NCI-H526 treated with DMSO at 0.1 percent for 48 hours (cell line): ENCODE results near the gene MATN1.

ENCODE experiments used
- DNase-seq: peaks from one replicate; lab custom pipeline; 2025; lab: John Stamatoyannopoulos, UW

Gene MATN1

DNA sequence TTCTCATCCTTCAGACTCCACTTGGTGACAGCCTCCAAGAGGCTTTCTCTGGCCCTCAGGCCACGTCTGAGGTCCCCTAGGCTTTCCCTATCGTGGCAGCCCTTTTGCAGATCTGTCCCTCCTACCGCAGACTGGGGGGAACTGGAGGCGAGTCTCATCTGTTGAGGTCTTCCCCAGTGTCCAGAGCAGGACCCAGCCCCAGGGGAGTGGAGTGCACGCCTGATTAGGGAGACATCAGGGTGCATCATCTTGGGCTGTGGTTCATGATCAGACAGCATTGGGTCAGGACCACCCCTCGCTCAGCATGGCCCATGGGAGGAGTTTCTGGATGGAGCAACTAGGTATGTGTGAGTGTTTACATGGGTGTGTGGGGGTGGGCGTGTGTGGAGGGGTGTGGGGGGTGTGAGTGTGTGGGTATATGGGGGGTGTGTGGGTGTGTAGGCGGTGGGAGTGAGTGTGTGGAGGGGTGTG, 8.5 kb upstream of the MATN1 start:
- no peak for DNase-seq

DNA sequence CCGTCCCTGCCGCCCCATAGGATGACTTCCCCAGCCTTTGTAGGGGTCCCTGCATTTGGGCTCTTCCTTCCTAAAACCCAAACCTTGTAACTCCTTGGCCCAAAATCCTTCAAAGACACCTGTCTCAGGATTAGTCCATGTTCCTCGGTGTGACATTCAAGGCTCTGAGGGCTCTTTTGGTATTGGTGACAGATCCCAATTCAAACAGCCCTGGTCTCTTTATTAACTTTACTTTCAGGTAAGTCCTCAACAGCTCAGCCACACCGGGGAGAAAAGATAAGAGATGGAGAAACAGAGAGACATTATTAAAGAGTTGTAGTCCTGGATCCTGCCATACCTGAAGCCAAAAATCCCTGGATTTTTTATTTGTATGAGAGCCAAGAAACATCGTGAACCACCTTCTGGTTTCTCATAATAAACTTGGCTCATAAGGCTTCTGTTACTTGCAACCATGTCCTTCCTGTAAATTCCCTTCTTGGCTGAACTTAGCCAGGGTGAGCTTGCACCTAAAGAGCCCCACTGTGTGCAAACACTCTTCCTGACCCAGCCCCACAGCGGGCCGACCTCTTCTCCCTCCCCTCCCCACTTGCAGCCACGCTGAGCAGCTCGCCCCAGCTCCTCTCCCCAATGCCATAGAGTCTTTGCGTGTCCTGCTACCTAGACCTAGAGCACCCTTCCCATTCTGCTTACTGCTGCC, 7.9 kb upstream of the MATN1 start:
- no peak for DNase-seq

DNA sequence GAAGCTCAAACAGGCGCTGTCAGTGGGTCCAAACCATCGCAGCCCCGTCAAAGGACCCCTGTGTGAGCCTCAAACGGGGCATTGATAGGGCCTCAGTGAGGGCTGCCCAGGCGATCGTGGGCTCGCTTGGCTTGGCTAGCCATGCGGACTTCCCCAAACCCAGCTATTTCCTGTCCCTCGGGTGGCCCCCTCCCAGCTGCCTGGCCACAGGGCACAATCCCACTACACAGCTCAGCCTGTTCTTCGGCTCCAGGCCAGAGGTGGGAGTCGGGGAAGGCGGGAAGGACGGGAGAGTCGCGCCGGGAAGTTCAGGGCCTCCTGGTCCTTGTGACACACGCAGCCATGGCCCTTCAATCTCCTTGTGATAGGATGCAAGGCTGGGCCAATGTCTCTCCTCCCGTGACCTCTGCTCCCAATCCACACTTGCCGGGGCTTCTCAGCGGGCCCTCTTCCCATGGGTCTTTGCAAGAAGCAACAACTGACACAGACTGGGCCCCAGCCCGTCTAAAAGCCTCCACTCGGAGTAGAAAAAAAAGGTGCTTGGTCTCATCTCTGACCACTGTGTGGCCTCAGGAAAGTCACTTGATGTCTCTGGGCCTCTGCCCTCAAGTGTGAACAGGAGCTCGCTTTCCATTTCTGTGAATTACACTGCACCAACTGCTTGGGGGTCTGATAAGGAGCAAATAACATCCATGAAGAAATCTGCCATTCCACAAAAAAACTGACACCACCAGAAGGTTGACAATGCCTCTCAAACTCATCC, 7.1 kb upstream of the MATN1 start:
- no peak for DNase-seq

DNA sequence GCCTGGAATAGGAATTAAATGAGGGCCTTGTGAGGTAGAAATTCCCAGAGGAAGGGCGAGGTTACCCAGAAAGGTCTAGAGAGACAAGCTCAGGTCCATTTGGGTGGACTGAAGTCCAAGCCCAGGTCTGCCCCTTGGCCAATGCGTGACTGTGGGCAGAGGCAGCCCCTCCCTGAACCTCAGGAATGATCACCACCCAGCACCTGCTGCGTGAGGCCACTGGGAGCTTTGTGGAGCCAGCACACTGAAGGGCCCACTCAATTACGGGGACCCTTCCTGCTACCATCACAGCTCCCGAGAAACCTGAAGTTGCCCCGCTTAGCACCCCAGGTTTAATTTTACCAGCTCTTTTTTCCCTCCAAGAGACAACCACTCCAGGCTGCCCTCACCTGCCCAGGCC, 6.5 kb upstream of the MATN1 start:
- no peak for DNase-seq

DNA sequence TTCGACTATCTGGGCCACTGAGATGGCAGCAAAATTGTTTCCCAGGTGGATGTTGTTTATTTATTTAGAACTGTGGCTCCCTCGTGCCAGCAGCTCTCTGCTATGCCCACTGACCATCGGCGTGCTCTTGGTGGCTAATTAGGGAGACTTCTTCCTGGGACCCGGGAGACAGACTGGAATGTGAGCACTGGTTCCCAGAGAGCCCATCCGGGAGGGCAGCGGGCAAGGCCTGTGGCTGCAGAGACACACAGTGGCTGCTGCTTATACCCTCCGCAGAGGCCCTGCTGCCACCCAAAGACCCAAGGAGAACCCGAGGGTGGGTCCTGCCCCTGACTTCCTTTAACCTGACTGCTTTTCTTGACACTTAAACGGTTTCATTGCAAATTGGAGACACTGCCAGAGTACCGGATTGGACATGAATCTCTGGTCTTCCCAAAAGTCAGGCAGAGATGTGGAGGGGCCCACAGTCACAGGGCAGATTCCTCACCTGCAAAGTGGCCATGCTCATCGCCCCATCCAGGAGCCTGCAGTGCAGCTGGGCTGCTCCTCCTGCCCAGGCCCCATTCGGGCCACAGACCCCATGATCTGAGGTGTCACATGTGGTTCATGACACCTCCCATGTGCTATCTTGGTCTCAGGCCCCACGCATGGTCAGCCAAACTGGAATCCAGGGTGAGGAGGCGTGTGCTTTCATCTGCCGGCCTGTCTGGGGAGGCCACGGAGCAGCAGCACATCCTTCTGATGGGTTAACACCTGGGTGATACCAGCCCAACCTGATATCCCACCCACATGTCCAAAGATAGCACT, 5.7 kb upstream of the MATN1 start:
- DNase-seq, result no peak

DNA sequence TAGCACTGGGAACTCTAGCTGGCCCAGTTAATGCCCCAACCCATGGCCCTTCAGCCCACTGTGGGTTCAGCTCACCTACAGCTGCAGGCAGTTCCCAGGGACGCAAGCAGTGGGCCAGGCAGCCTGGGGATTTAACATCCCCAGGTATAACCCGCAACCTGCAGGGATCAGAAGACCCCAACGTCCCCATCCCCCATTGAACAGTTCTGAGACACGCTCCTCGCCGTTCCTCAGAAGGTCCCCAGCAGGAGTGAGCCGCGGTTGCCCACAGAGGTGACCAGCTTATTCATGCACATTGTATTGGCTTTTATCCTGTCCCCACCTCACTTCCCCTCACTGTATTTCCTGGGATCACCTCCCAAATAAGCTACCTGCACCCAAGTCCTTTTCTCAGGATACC, 5.0 kb upstream of the MATN1 start:
- no peak for DNase-seq

DNA sequence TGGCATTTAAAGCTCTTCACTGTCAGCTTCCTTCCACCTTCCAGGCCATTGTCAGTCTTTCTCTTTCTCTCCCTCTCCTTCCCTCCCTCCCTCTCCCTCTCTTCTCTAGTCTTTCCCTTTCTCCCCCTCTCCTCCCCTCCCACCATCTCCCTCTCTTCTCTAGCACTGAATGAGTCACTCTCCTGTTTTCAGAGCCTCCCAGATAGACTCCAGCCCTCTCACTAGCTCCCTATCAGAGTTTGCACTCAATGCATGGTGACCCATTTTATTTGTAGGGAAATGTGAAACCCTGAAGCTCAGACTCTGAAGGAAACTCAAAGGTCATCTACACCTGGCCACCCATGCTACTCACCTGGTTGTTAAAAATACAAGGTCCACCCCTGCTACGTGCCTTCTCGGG, 4.4 kb upstream of the MATN1 start:
- no peak for DNase-seq

DNA sequence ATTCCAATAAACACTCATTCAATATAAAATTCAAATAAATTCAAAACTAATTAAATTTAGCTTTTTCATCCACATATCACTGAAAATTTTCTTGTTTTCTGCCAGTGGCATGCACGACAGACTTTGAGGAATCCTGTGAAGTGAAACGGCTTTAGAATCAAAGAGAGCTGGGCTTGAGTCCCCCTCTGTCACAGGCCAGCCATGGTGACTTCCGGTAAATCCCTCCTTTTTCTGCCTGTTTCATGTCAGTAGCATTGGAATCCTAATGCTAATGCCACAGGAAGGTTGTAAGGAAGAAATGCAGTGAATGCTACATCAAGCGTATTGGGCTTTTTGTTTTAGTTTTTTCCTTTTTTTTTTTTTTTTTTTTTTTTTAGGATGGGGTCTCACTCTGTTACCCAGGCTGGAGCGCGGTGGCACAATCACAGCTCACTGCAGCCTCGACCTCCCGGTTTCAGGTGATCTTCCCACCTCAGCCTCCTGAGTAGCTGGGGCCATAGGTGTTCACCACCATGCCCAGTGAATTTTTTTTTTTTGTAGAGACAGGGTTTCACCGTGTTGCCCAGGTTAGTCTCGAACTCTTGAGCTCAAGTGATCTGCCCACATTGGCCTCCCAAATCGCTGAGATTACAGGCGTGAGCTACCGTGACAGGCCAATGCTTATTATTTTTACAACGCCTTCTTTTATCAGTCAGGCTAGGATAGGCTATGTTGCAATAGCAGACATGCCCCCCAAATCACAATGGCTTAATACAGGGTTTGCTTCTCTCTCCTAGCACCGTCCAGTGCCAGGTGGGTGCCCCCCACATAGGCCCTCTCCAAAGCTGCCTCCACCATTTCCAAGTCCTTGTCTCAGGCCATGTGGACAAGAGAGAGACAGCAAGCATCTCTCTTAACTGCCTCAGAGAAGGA, 3.6 kb upstream of the MATN1 start:
- no peak for DNase-seq

DNA sequence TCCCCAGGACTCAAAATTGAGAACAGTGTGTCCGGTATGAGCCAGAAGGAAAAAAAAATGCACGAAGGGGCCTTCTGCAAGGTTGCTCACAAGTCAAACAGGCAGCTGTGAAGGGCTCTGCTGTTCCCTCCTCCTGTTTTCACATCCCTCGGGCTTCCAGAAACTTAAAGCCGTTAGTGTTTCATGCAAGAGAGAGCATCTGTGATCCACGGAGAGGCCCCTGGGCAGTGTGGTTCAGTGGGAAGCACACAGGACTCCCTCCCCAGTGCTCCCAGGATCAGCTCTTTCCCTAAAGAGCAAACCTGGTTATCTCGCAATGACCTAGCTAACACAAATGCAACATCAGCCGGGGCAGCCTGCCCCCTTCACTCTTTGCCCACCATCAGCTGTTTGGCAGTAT, 2.9 kb upstream of the MATN1 start:
- no peak for DNase-seq

DNA sequence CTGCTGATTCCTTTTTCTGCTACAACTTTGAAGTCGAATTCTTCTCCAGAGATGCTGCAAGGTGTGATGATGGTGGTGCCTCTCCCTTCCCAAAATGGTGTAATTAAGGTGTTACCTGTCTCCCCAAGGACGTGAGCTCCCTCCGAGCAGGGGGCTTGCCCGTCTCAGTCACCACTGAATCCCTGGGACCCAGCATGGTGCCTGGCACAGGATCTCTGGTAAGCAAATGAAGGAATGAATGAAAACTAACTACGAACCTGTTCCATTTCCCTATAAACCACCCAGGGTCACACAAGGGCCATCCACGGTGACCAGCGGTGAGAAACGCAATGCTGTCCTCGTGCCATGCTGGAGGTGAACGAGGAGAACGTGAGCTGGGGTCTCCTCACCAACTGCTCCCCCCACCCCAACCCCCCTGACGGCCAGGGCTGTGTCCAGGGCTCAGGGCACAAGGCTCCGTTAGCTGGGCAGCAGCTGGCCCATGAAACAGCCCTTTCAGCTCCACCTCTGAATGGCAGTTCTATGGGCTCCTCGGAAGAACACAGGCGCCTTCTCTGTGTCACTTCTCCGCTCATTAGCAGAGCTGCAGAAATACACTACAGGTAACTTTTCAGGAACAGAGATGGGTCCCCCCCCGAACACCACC, 2.2 kb upstream of the MATN1 start:
- no peak for DNase-seq

DNA sequence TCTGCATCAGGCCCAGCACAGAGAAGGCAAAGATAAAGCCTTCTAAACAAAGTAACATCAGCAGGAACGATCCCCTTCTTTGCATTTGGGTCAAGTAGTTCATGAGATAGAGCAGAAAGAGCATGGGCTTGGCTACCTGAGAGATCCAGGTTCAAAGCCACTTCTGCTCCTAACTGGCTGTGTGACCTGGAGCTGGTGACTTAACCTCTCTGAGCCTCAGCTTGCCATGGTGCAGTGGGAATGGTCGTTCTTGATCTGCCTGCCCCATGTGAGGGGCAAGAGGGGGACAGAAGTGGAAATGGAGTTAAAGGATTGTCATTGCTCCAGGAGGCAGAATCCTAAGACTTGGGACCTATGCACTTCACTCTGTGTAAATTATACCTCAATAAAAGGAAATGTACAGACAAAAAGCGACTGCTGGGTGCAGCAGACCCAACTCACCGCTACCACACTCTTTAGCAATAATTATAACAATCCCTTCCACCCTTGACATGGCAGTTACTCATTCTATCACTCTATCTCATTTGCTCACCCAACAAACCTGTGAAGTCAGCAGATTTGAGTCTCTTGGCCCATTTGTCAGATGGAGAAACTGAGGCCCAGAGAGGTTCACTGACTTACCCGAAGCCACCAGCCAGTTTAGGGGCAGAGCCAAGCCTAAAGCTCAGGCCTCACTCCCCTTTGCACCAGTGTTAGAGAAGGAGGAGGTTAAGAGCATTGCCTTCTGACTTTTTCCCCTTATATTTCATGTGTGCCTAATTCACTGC, 1.5 kb upstream of the MATN1 start:
- no peak for DNase-seq

DNA sequence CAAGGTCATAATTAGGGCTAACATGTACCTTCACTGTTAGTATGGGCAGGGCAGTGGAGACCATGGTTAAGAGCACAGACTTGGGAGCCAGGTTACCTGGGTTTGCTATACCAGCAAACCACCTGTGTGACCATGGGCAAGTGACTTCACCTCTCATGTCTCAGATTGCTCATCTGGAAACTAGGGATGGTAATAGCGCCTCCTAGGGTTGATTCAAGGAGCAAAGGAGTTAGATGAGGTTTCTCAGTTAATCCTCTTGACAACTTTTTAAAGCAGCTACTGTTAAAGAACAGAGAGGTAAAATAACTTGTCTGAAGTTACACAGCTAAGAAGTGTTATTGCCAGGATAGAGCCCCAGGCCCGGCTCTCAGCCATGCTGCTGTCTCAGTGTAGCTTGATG, 790 bp upstream of the MATN1 start:
- DNase-seq, result no peak

DNA sequence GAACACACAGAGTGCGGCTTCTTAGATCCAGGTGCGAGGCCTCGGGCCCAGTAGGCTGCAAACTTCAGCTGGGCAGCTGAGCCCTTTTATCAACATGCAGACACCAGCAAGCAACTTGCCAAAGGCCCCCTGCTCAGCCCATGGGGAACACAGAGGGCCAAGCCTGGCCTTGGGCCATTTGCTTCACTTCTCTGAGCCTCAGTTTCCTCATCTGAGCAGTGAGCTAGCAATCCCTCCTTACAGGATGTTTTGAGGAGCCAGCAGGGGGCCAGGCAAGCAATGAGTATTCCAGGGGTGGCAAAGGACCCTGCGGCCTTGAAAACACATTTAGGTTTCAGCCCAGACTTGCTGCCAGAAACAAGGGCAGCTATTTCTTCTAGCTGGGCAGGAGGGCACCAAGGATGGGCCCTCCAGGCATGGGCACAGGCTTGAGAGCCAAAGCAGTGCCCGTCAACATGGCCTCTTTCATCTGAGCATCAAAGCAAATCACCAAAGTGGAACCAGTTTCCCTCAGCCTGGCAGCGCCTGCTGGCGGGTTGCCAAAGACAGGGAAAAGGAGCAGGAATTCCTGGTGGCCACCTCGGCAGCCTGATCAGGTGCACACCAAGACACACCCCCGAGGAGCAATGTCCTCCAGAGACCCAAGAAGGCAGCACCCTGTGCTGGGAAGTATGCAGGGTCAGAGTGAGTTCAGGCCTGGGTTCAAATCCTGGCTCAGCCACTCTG, 1.4 kb downstream of the MATN1 start:
- DNase-seq, result no peak

DNA sequence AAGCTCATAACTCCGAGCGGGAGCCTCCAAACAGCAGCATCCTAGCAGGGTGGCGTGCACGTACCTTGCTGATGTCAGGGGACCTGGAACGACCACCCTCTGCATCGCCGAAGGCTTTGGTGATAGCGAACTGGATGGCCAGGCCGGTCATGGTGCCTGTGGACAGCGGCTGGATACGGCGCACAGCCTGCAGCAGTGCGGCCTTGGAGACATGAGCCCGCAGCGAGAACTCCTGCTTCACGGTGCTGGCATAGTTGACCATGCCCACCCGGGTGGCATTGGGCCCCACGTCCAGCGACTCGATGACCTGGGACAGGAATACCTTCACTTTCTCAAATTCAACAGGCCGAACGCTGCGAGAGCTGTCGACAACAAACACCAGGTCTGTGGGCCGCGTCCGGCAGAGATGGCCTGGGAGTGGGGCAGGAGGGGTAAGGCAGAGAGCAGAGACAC, 2.0 kb downstream of the MATN1 start:
- DNase-seq, result no peak

DNA sequence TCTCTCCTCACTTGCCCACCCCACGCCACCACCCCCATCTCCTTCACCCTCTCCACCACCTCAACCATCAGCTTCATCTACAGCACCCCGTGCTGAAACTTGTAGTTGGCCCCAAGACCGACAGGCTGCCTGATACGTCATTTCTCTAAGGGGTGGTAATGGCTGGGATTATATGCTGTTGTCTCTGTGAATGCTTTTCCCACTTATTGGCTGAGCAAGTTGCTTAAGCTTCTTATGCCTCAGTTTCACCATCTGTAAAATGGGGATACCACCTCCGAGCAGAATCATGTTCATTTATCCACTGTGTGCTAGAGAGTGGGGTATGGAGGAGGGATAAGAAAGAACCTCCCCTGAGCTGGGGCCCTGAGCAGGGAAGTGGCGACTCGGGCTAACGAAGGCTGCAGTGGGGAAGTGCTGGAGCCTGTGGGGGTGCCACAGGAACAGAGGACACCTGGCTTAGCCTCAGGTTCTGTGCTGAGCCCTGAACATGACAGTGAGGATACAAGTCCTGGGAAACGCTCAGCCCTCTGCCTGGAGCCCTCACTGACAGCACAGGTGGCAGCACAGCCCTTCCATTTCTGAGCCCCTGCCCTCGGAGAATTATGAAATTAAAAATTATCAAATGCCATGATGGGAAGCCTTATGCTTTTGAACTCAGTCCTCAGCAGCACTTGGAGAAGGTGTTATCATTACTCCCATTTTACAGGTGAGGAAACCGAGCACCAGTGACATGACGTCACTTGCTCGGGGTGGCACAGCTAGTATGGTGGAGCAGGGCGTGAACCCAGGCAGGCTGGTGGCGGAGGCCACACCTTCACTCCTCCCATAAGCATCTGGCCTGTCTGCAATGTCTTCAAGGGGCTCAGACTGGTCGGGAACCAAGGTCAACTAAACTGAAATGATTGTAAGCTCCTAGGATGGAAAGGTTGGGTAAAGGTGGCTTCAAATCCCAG, 2.8 kb downstream of the MATN1 start:
- no peak for DNase-seq

DNA sequence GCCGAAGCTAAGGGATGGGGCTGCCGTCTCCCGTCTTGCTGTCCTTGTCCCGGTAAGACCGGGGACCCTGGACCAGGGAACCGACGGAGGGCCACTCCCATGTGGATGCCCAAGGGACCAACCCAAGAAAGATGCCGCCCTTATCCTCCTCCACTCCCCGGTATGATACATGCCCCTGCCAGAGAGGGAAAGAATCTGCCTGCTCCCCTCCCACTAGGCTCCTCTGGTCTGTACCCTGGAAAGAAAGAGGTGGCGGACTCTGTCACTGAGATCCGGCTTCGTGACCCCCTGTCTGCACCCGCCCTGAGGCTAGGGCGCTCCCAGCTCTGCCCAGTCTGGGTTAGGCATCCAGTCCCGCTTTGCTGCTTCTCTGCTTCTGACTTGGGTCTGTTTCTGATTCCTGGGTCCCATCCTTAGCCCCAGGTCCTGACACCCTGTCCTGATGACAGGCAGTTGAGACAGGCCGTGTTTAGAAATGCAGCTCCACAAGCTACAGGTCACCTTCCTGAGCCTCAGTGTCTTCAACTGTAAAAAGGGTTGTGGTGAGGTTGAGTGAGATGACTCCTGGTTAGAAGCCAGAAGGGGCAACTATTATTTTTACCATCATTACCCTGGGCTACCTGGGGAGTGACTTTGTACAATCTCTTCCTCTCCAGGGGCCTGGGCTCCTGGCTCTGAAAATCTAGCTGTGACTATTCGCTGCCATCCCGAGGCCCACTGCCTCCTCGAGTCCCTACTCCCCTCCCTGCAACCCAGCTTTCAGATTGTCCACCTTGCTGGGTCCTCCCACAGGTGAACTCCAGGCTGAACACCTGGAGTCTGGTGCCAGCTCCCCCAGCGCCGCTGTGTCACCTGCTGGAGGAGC, 3.7 kb downstream of the MATN1 start:
- DNase-seq, result no peak

DNA sequence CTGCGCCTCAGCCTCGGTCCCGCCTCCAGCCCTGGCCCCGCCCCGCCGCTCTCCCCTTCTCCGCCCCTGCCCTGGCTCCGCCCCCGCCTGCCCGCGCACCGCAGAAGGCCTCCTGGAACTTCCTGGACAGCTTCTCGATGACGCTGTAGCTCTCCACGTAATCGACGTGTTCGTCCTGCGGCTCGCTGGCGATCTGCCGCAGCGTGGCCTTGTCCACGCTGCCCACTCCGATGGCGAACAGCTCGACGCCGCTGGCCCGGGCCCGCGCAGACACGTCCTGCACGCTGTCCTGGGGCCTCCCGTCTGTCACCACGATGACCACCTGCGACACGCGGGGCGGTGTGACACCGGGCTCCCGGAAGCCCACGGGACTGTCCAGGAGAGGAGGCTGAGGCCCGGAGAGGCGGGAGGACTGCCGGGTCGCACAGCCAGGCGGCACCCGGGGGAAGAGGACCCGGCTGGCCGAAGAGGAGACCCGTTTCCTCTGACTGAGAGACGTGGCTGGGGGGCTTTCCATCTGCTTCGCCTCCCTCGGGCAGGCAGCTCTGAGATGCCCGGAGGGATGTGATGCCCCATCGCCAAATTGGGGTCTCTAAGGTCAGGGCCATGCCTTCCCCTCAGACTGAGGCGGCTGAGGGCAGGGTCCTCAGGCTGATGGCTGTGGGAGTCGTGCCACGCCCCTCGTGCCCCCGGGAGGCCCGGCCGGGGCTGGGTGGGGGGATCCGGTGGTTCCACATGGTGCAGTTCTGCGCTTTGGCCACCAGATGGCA, 4.6 kb downstream of the MATN1 start:
- DNase-seq, result peak; percentile 93
